B cell (primary cell): Measurements from ENCODE around the gene TMEM120A.

Experiments used
- CTCF ChIP-seq: fragments of 200-600 bp; IDR thresholded peaks from one replicate; pipeline ENCODE4 v1.8.0; 2022; ENCODE audit warnings: antibody characterized with exemption, mild to moderate bottlenecking
- EZH2 ChIP-seq: IDR thresholded peaks from 2 replicates; pipeline ENCODE4 v1.6.1; 2012; ENCODE audit warnings: borderline replicate concordance, low read depth, mild to moderate bottlenecking, moderate library complexity, low read length; ENCODE audit not compliant: insufficient read depth, poor library complexity, severe bottlenecking

- TF ChIP-seq CTCF (no peak), EZH2 (no peak)
Observed at GRCh38 chr7:75987805-75988567, 6.4 kb downstream of the TMEM120A start.
